ENCODE results near the gene CCDC7. TPM values are rescaled to one million over a fixed set of nuclear protein-coding genes. Genes with fewer than 3 reads are reported as not detected.
"Not testable (repeated sequence)": the region's sequence is repeated elsewhere in the genome, so short reads cannot be mapped to it uniquely, and the experiment has no call there.

CCDC7 gene
- polyA plus RNA-seq, 1 of the 3 experiments (the other 2 are of a cell fraction) = 0.44 TPM

GRCh38 chr10:32483019-32483502 is 37.1 kb downstream of the CCDC7 start:
- H3K4me2 ChIP-seq; H3K4me1 ChIP-seq (ENCODE audit: control insufficient read depth in 1 of 2, insufficient read depth in 2 of 2, low read depth in 1 of 2, low read length in 1 of 2); H3K9ac ChIP-seq; H4K20me1 ChIP-seq (ENCODE audit: insufficient read depth); H3F3A ChIP-seq (replicated peaks; ENCODE audit: insufficient read depth); H3K9me2 ChIP-seq; H3K27me3 ChIP-seq (ENCODE audit: insufficient read depth); H3K4me3 ChIP-seq (ENCODE audit: low read depth in 2 of 2, low read length in 1 of 2); H3K27ac ChIP-seq (ENCODE audit: low read depth in 2 of 2, low read length in 1 of 2); DNase-seq; POLR2A ChIA-PET; CTCF ChIA-PET; H2AFZ ChIP-seq (ENCODE audit: low read depth); H3K79me2 ChIP-seq (ENCODE audit: insufficient read depth): not testable (repeated sequence)
- H3K9me3 ChIP-seq = peaks cover 18% of the 10 kb centered on the region
- H3K36me3 ChIP-seq (replicated peaks in 1 of 2; ENCODE audit: control insufficient read depth in 1 of 2, insufficient read depth in 2 of 2, low read length in 1 of 2) = peaks cover 11 to 13% of the 10 kb centered on the region in 2 experiments

GRCh38 chr10:32488038-32488437 is 42.1 kb downstream of the CCDC7 start:
- H3K4me3 ChIP-seq (ENCODE audit: low read depth in 2 of 2, low read length in 1 of 2); H3K9ac ChIP-seq; DNase-seq; H3K9me3 ChIP-seq; H3K27me3 ChIP-seq (ENCODE audit: insufficient read depth); POLR2A ChIA-PET; H3K4me1 ChIP-seq (ENCODE audit: control insufficient read depth in 1 of 2, insufficient read depth in 2 of 2, low read depth in 1 of 2, low read length in 1 of 2); H3K27ac ChIP-seq (ENCODE audit: low read depth in 2 of 2, low read length in 1 of 2); H3K9me2 ChIP-seq; H3K36me3 ChIP-seq (replicated peaks in 1 of 2; ENCODE audit: control insufficient read depth in 1 of 2, insufficient read depth in 2 of 2, low read length in 1 of 2); H2AFZ ChIP-seq (ENCODE audit: low read depth); H4K20me1 ChIP-seq (ENCODE audit: insufficient read depth); H3K79me2 ChIP-seq (ENCODE audit: insufficient read depth); H3F3A ChIP-seq (replicated peaks; ENCODE audit: insufficient read depth); CTCF ChIA-PET; H3K4me2 ChIP-seq: not testable (repeated sequence)
- WGBS (ENCODE audit: low lambda C conversion rate) = 85% methylated on average over 10 of the region's 10 CpGs

GRCh38 chr10:32489158-32489557 is 43.2 kb downstream of the CCDC7 start:
- peaks cover 0 to 8% of the 10 kb centered on the region in 2 experiments for H3K36me3 ChIP-seq (replicated peaks in 1 of 2; ENCODE audit: control insufficient read depth in 1 of 2, insufficient read depth in 2 of 2, low read length in 1 of 2)
- DNase-seq = no peak
- CTCF ChIA-PET = no interaction called here
- no peaks in the 10 kb centered on the region for H3K79me2 ChIP-seq (ENCODE audit: insufficient read depth)
- no peak for TF ChIP-seq SMC3 (IDR thresholded peaks at IDR 0.05; ENCODE audit: low read depth, low read length)
- TF ChIP-seq JUND (IDR thresholded peaks at IDR 0.05) = no peak
- TF ChIP-seq, protein P1, sequence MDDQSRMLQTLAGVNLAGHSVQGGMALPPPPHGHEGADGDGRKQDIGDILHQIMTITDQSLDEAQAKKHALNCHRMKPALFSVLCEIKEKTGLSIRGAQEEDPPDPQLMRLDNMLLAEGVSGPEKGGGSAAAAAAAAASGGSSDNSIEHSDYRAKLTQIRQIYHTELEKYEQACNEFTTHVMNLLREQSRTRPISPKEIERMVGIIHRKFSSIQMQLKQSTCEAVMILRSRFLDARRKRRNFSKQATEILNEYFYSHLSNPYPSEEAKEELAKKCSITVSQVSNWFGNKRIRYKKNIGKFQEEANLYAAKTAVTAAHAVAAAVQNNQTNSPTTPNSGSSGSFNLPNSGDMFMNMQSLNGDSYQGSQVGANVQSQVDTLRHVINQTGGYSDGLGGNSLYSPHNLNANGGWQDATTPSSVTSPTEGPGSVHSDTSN (IDR thresholded peaks at IDR 0.05) = no peak
- no peak overlapping the region for H3K27ac ChIP-seq (ENCODE audit: low read depth in 2 of 2, low read length in 1 of 2)
- H3K9me3 ChIP-seq = no peaks in the 10 kb centered on the region
- H3K4me1 ChIP-seq (ENCODE audit: control insufficient read depth in 1 of 2, insufficient read depth in 2 of 2, low read depth in 1 of 2, low read length in 1 of 2) = no peaks in the 10 kb centered on the region
- POLR2A ChIA-PET = no interaction called here
- no peak overlapping the region for H3K9ac ChIP-seq
- no peak overlapping the region for H3K4me2 ChIP-seq
- no peaks in the 10 kb centered on the region for H3F3A ChIP-seq (replicated peaks; ENCODE audit: insufficient read depth)
- no peak overlapping the region for H2AFZ ChIP-seq (ENCODE audit: low read depth)
- H3K4me3 ChIP-seq (ENCODE audit: low read depth in 2 of 2, low read length in 1 of 2) = no peak overlapping the region
- 100% methylated on average over 1 of the region's 1 CpG for WGBS (ENCODE audit: low lambda C conversion rate)
- no peaks in the 10 kb centered on the region for H3K9me2 ChIP-seq
- H3K27me3 ChIP-seq (ENCODE audit: insufficient read depth) = no peaks in the 10 kb centered on the region
- no peaks in the 10 kb centered on the region for H4K20me1 ChIP-seq (ENCODE audit: insufficient read depth)

DNA sequence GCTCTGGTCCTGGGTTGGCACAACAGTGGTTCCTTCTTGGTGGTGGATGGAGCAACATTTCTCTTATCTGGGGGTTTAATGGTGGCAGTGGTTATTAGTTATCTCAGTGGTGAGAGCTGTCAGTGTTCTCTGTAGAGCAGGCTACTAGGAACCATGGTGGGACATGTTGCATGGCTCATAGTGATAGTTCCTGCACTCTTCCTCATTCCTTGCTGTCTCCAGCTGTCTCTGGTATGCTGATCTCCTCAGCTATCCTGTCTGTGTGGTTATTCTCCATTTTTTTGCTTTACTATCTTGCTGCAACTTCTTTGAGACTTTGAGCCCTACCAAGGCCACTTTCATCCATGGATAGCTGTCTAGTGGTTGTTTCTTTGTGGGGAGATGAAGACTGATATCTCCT is 44.0 kb downstream of the CCDC7 start:
- Histone ChIP-seq H3K27me3 (ENCODE audit: insufficient read depth) (no peaks in the 10 kb centered on the region), H3F3A (replicated peaks; ENCODE audit: insufficient read depth) (no peaks in the 10 kb centered on the region), H3K9ac (no peak overlapping the region), H3K9me3 (no peaks in the 10 kb centered on the region), H3K9me2 (no peaks in the 10 kb centered on the region), H3K4me2 (no peak overlapping the region), H4K20me1 (ENCODE audit: insufficient read depth) (no peaks in the 10 kb centered on the region), H2AFZ (ENCODE audit: low read depth) (no peak overlapping the region), H3K79me2 (ENCODE audit: insufficient read depth) (no peaks in the 10 kb centered on the region), H3K4me1 (ENCODE audit: control insufficient read depth in 1 of 2, insufficient read depth in 2 of 2, low read depth in 1 of 2, low read length in 1 of 2) (no peaks in the 10 kb centered on the region), H3K4me3 (ENCODE audit: low read depth in 2 of 2, low read length in 1 of 2) (no peak overlapping the region), H3K27ac (ENCODE audit: low read depth in 2 of 2, low read length in 1 of 2) (no peak overlapping the region), H3K36me3 (replicated peaks in 1 of 2; ENCODE audit: control insufficient read depth in 1 of 2, insufficient read depth in 2 of 2, low read length in 1 of 2) (peaks cover 0 to 8% of the 10 kb centered on the region in 2 experiments)
- ChIA-PET CTCF (no interaction called here), POLR2A (no interaction called here)
- DNase-seq = no peak
- TF ChIP-seq USF2 (IDR thresholded peaks at IDR 0.05; ENCODE audit: borderline replicate concordance, low read depth, low read length) (no peak), GATA2 (CRISPR knock-in tag; IDR thresholded peaks at IDR 0.05) (no peak), RXRA (IDR thresholded peaks at IDR 0.05; ENCODE audit: borderline replicate concordance, low read depth) (no peak), JUND (IDR thresholded peaks at IDR 0.05) (no peak), FOSL2 (IDR thresholded peaks at IDR 0.05; ENCODE audit: borderline replicate concordance, low read depth) (no peak), SMC3 (IDR thresholded peaks at IDR 0.05; ENCODE audit: low read depth, low read length) (no peak)
- TF ChIP-seq, protein P1 (IDR thresholded peaks at IDR 0.05) = no peak

DNA sequence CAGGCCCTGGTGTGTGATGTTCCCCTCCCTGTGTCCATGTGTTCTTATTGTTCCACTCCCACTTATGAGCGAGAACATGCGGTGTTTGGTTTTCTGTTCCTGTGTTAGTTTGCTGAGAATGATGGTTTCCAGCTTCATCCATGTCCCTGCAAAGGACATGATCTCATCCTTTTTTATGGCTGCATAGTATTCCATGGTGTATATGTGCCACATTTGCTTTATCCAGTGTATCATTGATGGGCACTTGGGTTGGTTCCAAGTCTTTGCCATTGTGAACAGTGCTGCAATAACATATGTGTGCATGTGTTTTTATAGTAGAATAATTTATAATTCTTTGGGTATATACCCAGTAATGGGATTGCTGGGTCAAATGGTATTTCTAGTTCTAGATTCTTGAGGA is 48.6 kb downstream of the CCDC7 start:
- not testable (repeated sequence) for H3K36me3 ChIP-seq (replicated peaks in 1 of 2; ENCODE audit: control insufficient read depth in 1 of 2, insufficient read depth in 2 of 2, low read length in 1 of 2); H3K4me3 ChIP-seq (ENCODE audit: low read depth in 2 of 2, low read length in 1 of 2)

More for the DNA sequence above, 48.6 kb downstream of the CCDC7 start:
- H3K9ac ChIP-seq; DNase-seq; H4K20me1 ChIP-seq (ENCODE audit: insufficient read depth); H3K27me3 ChIP-seq (ENCODE audit: insufficient read depth); CTCF ChIA-PET; H3K4me2 ChIP-seq; H3K79me2 ChIP-seq (ENCODE audit: insufficient read depth); H2AFZ ChIP-seq (ENCODE audit: low read depth); H3K27ac ChIP-seq (ENCODE audit: low read depth in 2 of 2, low read length in 1 of 2); POLR2A ChIA-PET; H3K9me3 ChIP-seq; H3K4me1 ChIP-seq (ENCODE audit: control insufficient read depth in 1 of 2, insufficient read depth in 2 of 2, low read depth in 1 of 2, low read length in 1 of 2); H3K9me2 ChIP-seq; H3F3A ChIP-seq (replicated peaks; ENCODE audit: insufficient read depth): not testable (repeated sequence)
- WGBS (ENCODE audit: low lambda C conversion rate) = 72% methylated on average over 2 of the region's 2 CpGs

Data from SK-N-SH (cell line).